ENCODE data around the gene NEK7. TPM values are rescaled to one million over a fixed set of nuclear protein-coding genes. Genes with fewer than 3 reads are reported as not detected.

The NEK7 gene
- polyA plus RNA-seq, 1 donor (not counting 4 experiments of a cell fraction or from before 2014, with no cell fraction given): 56.8 TPM

DNA sequence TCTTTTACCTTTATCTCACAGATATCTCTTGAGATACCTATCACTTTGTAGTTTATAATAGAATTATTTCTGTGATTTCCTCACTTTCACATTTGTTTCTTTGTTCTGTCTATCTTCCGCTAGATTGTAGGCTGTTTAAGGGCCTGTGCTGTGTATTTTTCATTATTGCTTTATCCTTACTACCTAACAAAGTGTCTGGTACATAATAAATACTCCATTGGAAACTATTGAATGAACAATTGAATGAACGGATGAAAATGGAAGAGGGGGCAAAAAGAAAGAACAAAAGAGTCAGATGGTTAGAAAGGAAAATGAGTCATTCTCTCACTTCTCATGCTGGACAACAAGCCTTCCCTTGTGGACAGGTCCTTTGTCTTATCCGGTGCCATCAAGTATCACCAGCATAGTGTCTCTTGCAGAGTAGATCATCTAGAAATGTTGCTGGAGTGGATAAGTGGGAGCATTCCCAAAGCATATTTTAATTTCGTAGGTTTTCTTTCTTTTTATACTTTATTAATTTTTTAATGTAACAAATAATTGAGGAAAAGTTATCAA lies 159.8 kb downstream of the NEK7 start:
- no peak for FAIRE-seq

DNA sequence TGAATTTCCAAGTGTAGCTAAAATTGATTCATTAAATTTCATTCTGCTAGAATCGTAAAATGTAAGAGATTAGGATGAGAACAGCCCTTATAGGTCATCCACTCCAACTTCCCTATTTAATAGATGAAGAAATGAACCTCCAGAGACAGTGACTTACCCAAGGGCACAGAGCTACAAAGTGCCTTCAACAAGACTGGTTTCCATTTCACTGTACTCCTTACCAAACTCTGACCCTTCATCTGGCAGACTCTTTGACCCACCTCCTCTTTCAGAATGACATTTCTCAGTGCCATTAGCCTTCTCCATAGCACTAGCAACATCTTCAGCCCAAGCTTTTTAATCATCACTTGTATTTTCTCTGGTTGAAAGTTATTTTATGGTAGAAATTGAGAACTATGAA lies 161.3 kb downstream of the NEK7 start:
- H3K4me2 ChIP-seq (ENCODE audit: control insufficient read depth, extremely low read depth, insufficient read depth, low read depth, low read length): no peak overlapping the region
- H3K27me3 ChIP-seq (ENCODE audit: control insufficient read depth, extremely low read depth, insufficient read depth, low read length): no peaks in the 10 kb centered on the region
- H3K9me3 ChIP-seq (ENCODE audit: control insufficient read depth, low read depth, low read length): no peaks in the 10 kb centered on the region
- no peak overlapping the region for H3K9ac ChIP-seq (ENCODE audit: control insufficient read depth, extremely low read depth, insufficient read depth, low read length)
- FAIRE-seq (no peak), DNase-seq (ENCODE audit: low read depth, low spot score) (no peak)
- no peaks in the 10 kb centered on the region for H3K79me2 ChIP-seq (ENCODE audit: control insufficient read depth, insufficient read depth, low read length)
- H3K9me1 ChIP-seq (ENCODE audit: control insufficient read depth, extremely low read depth, insufficient read depth, low read length): no peaks in the 10 kb centered on the region
- peaks cover 0 to 3% of the 10 kb centered on the region in 2 experiments for H3K36me3 ChIP-seq (ENCODE audit: control insufficient read depth in 2 of 2, extremely low read depth in 1 of 2, insufficient read depth in 2 of 2, low read length in 2 of 2)
- no peak overlapping the region for H3K27ac ChIP-seq (ENCODE audit: control insufficient read depth, insufficient read depth, low read length)
- dilution Hi-C loops (cut with MboI; ENCODE audit: extremely low pct_ligation_motif_present, low sequenced_read_pairs): no loop called here
- TF ChIP-seq EZH2 (IDR thresholded peaks at IDR 0.05; ENCODE audit: low read length): no peak
- TF ChIP-seq, protein P1, sequence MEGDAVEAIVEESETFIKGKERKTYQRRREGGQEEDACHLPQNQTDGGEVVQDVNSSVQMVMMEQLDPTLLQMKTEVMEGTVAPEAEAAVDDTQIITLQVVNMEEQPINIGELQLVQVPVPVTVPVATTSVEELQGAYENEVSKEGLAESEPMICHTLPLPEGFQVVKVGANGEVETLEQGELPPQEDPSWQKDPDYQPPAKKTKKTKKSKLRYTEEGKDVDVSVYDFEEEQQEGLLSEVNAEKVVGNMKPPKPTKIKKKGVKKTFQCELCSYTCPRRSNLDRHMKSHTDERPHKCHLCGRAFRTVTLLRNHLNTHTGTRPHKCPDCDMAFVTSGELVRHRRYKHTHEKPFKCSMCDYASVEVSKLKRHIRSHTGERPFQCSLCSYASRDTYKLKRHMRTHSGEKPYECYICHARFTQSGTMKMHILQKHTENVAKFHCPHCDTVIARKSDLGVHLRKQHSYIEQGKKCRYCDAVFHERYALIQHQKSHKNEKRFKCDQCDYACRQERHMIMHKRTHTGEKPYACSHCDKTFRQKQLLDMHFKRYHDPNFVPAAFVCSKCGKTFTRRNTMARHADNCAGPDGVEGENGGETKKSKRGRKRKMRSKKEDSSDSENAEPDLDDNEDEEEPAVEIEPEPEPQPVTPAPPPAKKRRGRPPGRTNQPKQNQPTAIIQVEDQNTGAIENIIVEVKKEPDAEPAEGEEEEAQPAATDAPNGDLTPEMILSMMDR (optimal IDR thresholded peaks at IDR 0.05 in 1 of 3, IDR thresholded peaks at IDR 0.05 in 1 of 3, conservative IDR thresholded peaks at IDR 0.05 in 1 of 3; ENCODE audit: extremely low read depth in 1 of 3, insufficient read depth in 2 of 3, low read length in 3 of 3): no peak
- H4K20me1 ChIP-seq (ENCODE audit: control insufficient read depth, extremely low read depth, insufficient read depth, low read length): no peaks in the 10 kb centered on the region
- H3K4me3 ChIP-seq (ENCODE audit: control insufficient read depth in 2 of 3, extremely low read depth in 1 of 3, insufficient read depth in 2 of 3, low read depth in 1 of 3, low read length in 3 of 3): no peak overlapping the region
- no peak overlapping the region for H2AFZ ChIP-seq (ENCODE audit: control insufficient read depth, low read length)
- no peaks in the 10 kb centered on the region for H3K4me1 ChIP-seq (ENCODE audit: control insufficient read depth, extremely low read depth, insufficient read depth, low read length)

More for the DNA sequence above, 159.8 kb downstream of the NEK7 start:
- no peak overlapping the region for H3K27ac ChIP-seq (ENCODE audit: control insufficient read depth, insufficient read depth, low read length)
- H3K4me2 ChIP-seq (ENCODE audit: control insufficient read depth, extremely low read depth, insufficient read depth, low read depth, low read length): no peak overlapping the region
- no peaks in the 10 kb centered on the region for H3K4me1 ChIP-seq (ENCODE audit: control insufficient read depth, extremely low read depth, insufficient read depth, low read length)
- no peak for TF ChIP-seq EZH2 (IDR thresholded peaks at IDR 0.05; ENCODE audit: low read length)
- TF ChIP-seq, protein P1 (optimal IDR thresholded peaks at IDR 0.05 in 1 of 3, IDR thresholded peaks at IDR 0.05 in 1 of 3, conservative IDR thresholded peaks at IDR 0.05 in 1 of 3; ENCODE audit: extremely low read depth in 1 of 3, insufficient read depth in 2 of 3, low read length in 3 of 3): no peak
- dilution Hi-C loops (cut with MboI; ENCODE audit: extremely low pct_ligation_motif_present, low sequenced_read_pairs): no loop called here
- H3K9me3 ChIP-seq (ENCODE audit: control insufficient read depth, low read depth, low read length): no peaks in the 10 kb centered on the region
- DNase-seq (ENCODE audit: low read depth, low spot score): no peak
- no peak overlapping the region for H3K9ac ChIP-seq (ENCODE audit: control insufficient read depth, extremely low read depth, insufficient read depth, low read length)
- no peaks in the 10 kb centered on the region for H4K20me1 ChIP-seq (ENCODE audit: control insufficient read depth, extremely low read depth, insufficient read depth, low read length)
- H3K79me2 ChIP-seq (ENCODE audit: control insufficient read depth, insufficient read depth, low read length): no peaks in the 10 kb centered on the region
- no peaks in the 10 kb centered on the region for H3K9me1 ChIP-seq (ENCODE audit: control insufficient read depth, extremely low read depth, insufficient read depth, low read length)
- peaks cover 0 to 3% of the 10 kb centered on the region in 2 experiments for H3K36me3 ChIP-seq (ENCODE audit: control insufficient read depth in 2 of 2, extremely low read depth in 1 of 2, insufficient read depth in 2 of 2, low read length in 2 of 2)
- no peaks in the 10 kb centered on the region for H3K27me3 ChIP-seq (ENCODE audit: control insufficient read depth, extremely low read depth, insufficient read depth, low read length)
- no peak overlapping the region for H3K4me3 ChIP-seq (ENCODE audit: control insufficient read depth in 2 of 3, extremely low read depth in 1 of 3, insufficient read depth in 2 of 3, low read depth in 1 of 3, low read length in 3 of 3)
- H2AFZ ChIP-seq (ENCODE audit: control insufficient read depth, low read length): no peak overlapping the region

Measured in keratinocyte (primary cell).